A673 (cell line): Measurements from ENCODE around the gene CLIC4.

Experiments
- EZH2 ChIP-seq: fragments of 200-600 bp; sonication (generic); IDR thresholded peaks from 2 replicates; pipeline ENCODE4 v1.6.1; 2017; ENCODE audit warnings: borderline replicate concordance, low read depth, mild to moderate bottlenecking, mixed read lengths, antibody characterized with exemption, low read length; ENCODE audit not compliant: poor library complexity, severe bottlenecking
- TF ChIP-seq, protein P1 (sequence below): fragments of 300-800, 200-600 bp; sonication (generic); conservative IDR thresholded peaks from 2 replicates; pipeline ENCODE4 v1.5.1; 2017; ENCODE audit warnings: low read depth, mild to moderate bottlenecking, antibody characterized with exemption, low read length, moderate library complexity, mixed read lengths

- TF ChIP-seq, protein P1, sequence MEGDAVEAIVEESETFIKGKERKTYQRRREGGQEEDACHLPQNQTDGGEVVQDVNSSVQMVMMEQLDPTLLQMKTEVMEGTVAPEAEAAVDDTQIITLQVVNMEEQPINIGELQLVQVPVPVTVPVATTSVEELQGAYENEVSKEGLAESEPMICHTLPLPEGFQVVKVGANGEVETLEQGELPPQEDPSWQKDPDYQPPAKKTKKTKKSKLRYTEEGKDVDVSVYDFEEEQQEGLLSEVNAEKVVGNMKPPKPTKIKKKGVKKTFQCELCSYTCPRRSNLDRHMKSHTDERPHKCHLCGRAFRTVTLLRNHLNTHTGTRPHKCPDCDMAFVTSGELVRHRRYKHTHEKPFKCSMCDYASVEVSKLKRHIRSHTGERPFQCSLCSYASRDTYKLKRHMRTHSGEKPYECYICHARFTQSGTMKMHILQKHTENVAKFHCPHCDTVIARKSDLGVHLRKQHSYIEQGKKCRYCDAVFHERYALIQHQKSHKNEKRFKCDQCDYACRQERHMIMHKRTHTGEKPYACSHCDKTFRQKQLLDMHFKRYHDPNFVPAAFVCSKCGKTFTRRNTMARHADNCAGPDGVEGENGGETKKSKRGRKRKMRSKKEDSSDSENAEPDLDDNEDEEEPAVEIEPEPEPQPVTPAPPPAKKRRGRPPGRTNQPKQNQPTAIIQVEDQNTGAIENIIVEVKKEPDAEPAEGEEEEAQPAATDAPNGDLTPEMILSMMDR, result no peak
- no peak for TF ChIP-seq EZH2
Observed at GRCh38 chr1:24803987-24804530, 58.8 kb downstream of the CLIC4 start.
